ENCODE measurements around the gene GNG2.

GNG2 gene

GRCh38 chr14:51942971-51943370 is 82.6 kb downstream of the GNG2 start:
- no peak for DNase-seq (ENCODE audit: low spot score)

GRCh38 chr14:51950007-51950406 is 89.6 kb downstream of the GNG2 start:
- no peak for DNase-seq (ENCODE audit: low spot score)

GRCh38 chr14:51951656-51952055 is 91.2 kb downstream of the GNG2 start:
- no peak for DNase-seq (ENCODE audit: low spot score)

- DNase-seq (ENCODE audit: low spot score) = no peak
Observed at GRCh38 chr14:51954031-51954430, 93.6 kb downstream of the GNG2 start.

GRCh38 chr14:51954657-51955056 is 94.2 kb downstream of the GNG2 start:
- DNase-seq (ENCODE audit: low spot score) = no peak

- no peak for DNase-seq (ENCODE audit: low spot score)
Observed at GRCh38 chr14:51957950-51958349, 97.5 kb downstream of the GNG2 start.

GRCh38 chr14:51959928-51960327 is 99.5 kb downstream of the GNG2 start:
- DNase-seq (ENCODE audit: low spot score) = no peak

- no peak for DNase-seq (ENCODE audit: low spot score)
Observed at GRCh38 chr14:51960866-51961265, 100.5 kb downstream of the GNG2 start.

- DNase-seq (ENCODE audit: low spot score) = no peak
Observed at GRCh38 chr14:51962711-51963110, 102.3 kb downstream of the GNG2 start.

GRCh38 chr14:51963286-51963685 is 102.9 kb downstream of the GNG2 start:
- DNase-seq (ENCODE audit: low spot score) = no peak

GRCh38 chr14:51967521-51967920 is 107.1 kb downstream of the GNG2 start:
- DNase-seq (ENCODE audit: low spot score) = no peak

- DNase-seq (ENCODE audit: low spot score) = no peak
Observed at GRCh38 chr14:51969852-51970540, 109.6 kb downstream of the GNG2 start.

GRCh38 chr14:51972566-51972965 is 112.2 kb downstream of the GNG2 start:
- no peak for DNase-seq (ENCODE audit: low spot score)

GRCh38 chr14:51977075-51977474 is 116.7 kb downstream of the GNG2 start:
- no peak for DNase-seq (ENCODE audit: low spot score)

GRCh38 chr14:51978681-51979085 is 118.3 kb downstream of the GNG2 start:
- no peak for DNase-seq (ENCODE audit: low spot score)

GRCh38 chr14:51979088-51979709 is 118.8 kb downstream of the GNG2 start:
- DNase-seq (ENCODE audit: low spot score) = peak; percentile 66

- DNase-seq (ENCODE audit: low spot score) = no peak
Observed at GRCh38 chr14:51981218-51981854, 120.9 kb downstream of the GNG2 start.

- no peak for DNase-seq (ENCODE audit: low spot score)
Observed at GRCh38 chr14:51988221-51988620, 127.8 kb downstream of the GNG2 start.

GRCh38 chr14:51989293-51990234 is 129.2 kb downstream of the GNG2 start, which contains the start of gene RTRAF:
TSS of gene RTRAF (plus strand) at chr14:51989546. CDS start at chr14:51989640, 94 bp downstream.
- DNase-seq (ENCODE audit: low spot score) = peak; percentile 95

- DNase-seq (ENCODE audit: low spot score) = no peak
Observed at GRCh38 chr14:51990488-51990887, 130.1 kb downstream of the GNG2 start.

GRCh38 chr14:51993285-51993920 is 133.0 kb downstream of the GNG2 start:
- no peak for DNase-seq (ENCODE audit: low spot score)

Measured in LoVo (cell line).